ENCODE measurements around the gene IQCN.

DNA sequence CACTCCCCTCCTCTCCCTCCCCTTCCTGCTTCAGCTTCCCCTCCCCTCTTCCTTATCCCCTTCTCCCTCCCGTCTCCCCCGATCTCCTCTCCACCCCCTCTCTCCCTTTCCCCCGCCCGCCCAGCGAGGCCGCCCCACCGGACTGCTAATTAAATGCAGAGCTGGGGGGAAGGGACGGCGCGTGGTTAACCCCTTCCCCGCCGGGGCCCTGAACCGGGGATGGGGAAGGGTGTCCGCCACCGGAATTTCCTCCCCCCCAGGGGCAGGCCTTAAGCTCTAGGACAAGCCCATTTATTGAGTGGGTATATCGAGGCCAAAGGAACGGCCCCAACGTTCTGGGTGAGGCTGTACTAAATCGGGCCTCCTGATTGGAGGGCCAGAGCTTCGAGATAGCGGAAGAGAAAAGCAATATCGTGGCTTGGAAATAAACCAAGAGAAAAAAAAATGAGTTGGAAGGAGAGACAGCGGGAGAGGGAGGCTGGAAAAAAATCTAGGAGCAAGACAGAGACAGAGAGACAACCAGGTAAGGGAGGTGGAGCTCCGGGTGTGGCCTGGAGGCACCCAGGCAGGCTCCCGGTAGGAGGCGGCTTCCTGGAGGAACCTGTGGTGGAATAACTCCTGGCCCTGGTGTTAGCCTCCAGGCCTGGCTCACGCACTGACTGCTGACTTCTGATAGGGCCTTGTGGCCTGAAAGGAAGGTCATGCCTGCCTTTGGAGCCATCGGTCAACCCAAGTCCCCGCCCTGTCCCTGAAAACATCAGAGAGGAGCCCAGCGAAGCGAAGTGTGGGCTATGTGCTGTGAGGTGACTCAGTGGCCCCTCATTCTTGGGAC lies 18.8 kb upstream of the IQCN start:
- TF ChIP-seq, protein P1, sequence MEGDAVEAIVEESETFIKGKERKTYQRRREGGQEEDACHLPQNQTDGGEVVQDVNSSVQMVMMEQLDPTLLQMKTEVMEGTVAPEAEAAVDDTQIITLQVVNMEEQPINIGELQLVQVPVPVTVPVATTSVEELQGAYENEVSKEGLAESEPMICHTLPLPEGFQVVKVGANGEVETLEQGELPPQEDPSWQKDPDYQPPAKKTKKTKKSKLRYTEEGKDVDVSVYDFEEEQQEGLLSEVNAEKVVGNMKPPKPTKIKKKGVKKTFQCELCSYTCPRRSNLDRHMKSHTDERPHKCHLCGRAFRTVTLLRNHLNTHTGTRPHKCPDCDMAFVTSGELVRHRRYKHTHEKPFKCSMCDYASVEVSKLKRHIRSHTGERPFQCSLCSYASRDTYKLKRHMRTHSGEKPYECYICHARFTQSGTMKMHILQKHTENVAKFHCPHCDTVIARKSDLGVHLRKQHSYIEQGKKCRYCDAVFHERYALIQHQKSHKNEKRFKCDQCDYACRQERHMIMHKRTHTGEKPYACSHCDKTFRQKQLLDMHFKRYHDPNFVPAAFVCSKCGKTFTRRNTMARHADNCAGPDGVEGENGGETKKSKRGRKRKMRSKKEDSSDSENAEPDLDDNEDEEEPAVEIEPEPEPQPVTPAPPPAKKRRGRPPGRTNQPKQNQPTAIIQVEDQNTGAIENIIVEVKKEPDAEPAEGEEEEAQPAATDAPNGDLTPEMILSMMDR (IDR thresholded peaks at IDR 0.05), result no peak
- no peak for TF ChIP-seq POLR2A (IDR thresholded peaks at IDR 0.05)

Measured in lower leg skin (tissue), 3 donors.